GM23248 (cell line): ENCODE results near the gene C1QTNF1.

Source experiments
- EZH2 ChIP-seq: fragments of 200-600 bp; sonication (generic); IDR thresholded peaks from 2 replicates; pipeline ENCODE4 v1.6.1; 2018; ENCODE audit warnings: antibody characterized with exemption, mild to moderate bottlenecking; ENCODE audit not compliant: insufficient read depth, poor library complexity, severe bottlenecking
- EZH2phosphoT487 ChIP-seq: fragments of 200-600 bp; sonication (generic); IDR thresholded peaks from 2 replicates; pipeline ENCODE4 v1.6.1; 2018; ENCODE audit warnings: antibody characterized with exemption, moderate library complexity, mild to moderate bottlenecking, low read depth; ENCODE audit not compliant: insufficient read depth

GRCh38 chr17:79007504-79008381 is 16.2 kb upstream of the C1QTNF1 start:
- TF ChIP-seq EZH2, result no peak
- TF ChIP-seq EZH2phosphoT487, result no peak
